ENCODE data around the gene MIB1.
"Not testable (repeated sequence)": the region's sequence is repeated elsewhere in the genome, so short reads cannot be mapped to it uniquely, and the experiment has no call there.

Gene MIB1

DNA sequence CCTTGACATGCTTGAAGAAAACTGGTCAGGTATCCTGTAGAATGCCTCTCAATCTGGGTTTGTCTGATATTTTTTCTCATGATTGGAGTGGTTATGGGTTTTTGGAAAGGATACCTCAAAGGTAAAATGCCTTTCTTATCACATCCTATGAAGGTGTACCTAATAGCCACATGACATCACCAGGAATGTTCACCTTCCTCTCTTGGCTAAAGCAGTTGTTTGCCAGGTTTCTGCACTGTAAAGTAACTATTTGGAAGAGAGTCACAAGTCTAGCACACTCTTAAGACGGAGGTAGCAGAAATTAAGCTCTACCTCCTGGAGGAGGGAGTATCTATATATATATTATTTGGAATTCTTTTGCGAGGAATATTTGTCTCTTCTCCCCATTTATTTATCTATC, 17.9 kb upstream of the MIB1 start:
- H3K27ac ChIP-seq, result no peak overlapping the region
- no peak overlapping the region for H3K4me3 ChIP-seq
- TF ChIP-seq, protein P1, sequence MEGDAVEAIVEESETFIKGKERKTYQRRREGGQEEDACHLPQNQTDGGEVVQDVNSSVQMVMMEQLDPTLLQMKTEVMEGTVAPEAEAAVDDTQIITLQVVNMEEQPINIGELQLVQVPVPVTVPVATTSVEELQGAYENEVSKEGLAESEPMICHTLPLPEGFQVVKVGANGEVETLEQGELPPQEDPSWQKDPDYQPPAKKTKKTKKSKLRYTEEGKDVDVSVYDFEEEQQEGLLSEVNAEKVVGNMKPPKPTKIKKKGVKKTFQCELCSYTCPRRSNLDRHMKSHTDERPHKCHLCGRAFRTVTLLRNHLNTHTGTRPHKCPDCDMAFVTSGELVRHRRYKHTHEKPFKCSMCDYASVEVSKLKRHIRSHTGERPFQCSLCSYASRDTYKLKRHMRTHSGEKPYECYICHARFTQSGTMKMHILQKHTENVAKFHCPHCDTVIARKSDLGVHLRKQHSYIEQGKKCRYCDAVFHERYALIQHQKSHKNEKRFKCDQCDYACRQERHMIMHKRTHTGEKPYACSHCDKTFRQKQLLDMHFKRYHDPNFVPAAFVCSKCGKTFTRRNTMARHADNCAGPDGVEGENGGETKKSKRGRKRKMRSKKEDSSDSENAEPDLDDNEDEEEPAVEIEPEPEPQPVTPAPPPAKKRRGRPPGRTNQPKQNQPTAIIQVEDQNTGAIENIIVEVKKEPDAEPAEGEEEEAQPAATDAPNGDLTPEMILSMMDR (IDR thresholded peaks at IDR 0.05), result no peak
- no peaks in the 10 kb centered on the region for H3K9me3 ChIP-seq
- intact Hi-C loops (cut with DNase I; ENCODE audit: low total_unique reads), result no loop called here
- H3K36me3 ChIP-seq, result no peaks in the 10 kb centered on the region
- no peaks in the 10 kb centered on the region for H3K4me1 ChIP-seq
- DNase-seq, result no peak
- no peaks in the 10 kb centered on the region for H3K27me3 ChIP-seq

DNA sequence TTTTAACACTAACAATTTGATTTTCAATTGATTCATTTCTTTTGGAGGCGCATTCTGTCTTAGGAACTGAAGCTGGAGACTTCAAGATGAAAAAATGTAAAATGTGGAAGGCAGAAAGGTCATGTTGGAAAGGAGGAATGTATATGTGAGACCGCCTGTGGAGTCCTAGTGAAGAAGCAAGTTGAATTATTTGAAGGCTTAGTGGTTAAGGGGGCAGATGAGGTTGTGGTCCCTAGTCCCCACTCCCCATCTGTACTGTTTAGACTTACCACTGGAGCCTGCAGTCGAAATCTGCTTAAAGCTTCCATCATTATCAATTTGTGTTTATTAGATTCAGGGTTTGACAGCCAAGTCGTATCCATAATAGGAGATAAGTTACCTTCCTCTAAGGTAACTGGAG, 15.4 kb upstream of the MIB1 start:
- Histone ChIP-seq H3K9me3 (no peaks in the 10 kb centered on the region), H3K27ac (no peak overlapping the region), H3K36me3 (no peaks in the 10 kb centered on the region), H3K4me3 (no peak overlapping the region), H3K27me3 (no peaks in the 10 kb centered on the region), H3K4me1 (no peaks in the 10 kb centered on the region)
- TF ChIP-seq, protein P1 (IDR thresholded peaks at IDR 0.05), result no peak
- intact Hi-C loops (cut with DNase I; ENCODE audit: low total_unique reads), result no loop called here
- no peak for DNase-seq

DNA sequence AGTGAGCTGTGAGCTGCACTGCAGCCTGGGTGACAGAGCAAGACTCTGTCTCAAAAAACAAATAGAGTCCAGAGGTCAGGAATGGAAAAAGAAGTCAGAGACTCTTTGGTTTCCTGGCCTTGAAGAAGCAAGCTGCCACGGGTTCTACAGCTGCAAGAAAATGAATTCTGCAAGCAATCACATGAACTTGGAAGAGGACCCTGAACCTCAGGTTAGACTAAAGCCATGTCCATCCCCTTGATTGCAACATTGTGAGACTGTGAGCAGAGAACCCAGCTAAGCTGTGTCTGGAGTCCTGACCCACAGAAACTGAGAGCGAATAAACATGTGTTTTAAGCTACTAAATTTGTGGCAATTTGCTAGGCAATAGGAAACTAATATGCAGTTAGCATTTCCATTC, 12.9 kb upstream of the MIB1 start:
- TF ChIP-seq, protein P1 (IDR thresholded peaks at IDR 0.05), result no peak
- Histone ChIP-seq H3K36me3 (no peaks in the 10 kb centered on the region), H3K9me3 (no peaks in the 10 kb centered on the region), H3K27ac (no peak overlapping the region), H3K27me3 (no peaks in the 10 kb centered on the region), H3K4me3 (no peak overlapping the region), H3K4me1 (no peaks in the 10 kb centered on the region)
- intact Hi-C loops (cut with DNase I; ENCODE audit: low total_unique reads), result no loop called here
- DNase-seq, result no peak

DNA sequence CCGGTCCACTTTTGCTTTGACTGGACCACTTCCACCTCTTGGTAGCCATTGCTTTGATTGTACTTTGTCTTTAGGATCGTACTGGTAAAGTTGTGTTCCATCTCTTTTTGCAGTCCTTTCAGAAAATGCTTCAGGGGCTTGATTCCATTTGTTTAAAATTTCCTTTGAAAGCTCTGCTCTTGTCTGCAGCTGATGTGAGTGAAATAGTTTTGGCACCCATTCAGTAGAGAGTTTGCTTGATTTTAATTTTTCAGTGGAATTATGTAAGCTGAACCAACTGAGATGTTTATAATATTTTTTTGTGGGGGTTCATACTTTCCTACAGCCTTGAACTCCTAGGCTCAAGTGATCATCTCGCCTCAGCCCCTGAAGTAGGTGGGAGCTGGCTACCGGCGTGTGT, 7.6 kb upstream of the MIB1 start:
- no peaks in the 10 kb centered on the region for H3K4me1 ChIP-seq
- peaks cover 0 to 4% (median 0%) of the 10 kb centered on the region in 3 donors for H3K9me3 ChIP-seq
- no peak overlapping the region for H3K27ac ChIP-seq
- DNase-seq, result no peak
- H3K4me3 ChIP-seq, result no peak overlapping the region
- H3K27me3 ChIP-seq, result no peaks in the 10 kb centered on the region
- TF ChIP-seq, protein P1 (IDR thresholded peaks at IDR 0.05), result no peak
- H3K36me3 ChIP-seq, result no peaks in the 10 kb centered on the region
- intact Hi-C loops (cut with DNase I; ENCODE audit: low total_unique reads), result no loop called here

DNA sequence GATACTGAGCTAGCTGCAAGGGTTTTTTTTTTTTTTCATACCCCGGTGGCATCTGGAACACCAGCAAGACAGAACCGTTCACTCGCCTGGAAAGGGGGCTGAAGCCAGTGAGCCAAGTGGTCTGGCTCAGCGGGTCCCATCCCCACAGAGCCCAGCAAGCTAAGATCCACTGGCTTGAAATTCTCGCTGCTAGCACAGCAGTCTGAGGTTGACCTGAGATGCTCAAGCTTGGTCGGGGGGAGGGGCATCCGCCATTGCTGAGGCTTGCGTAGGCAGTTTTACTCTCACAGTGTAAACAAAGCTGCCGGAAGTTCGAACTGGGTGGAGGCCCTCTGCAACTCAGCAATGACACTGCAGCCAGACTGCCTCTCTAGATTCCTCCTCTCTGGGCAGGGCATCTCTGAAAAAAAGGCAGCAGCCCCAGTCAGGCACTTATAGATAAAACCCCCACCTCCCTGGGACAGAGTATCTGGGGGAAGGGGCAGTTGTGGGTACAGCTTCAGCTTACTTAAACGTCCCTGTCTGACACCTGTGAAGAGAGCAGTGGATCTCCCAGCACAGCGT, 5.1 kb upstream of the MIB1 start:
- Histone ChIP-seq H3K4me1 (peaks cover 0 to 5% (median 2%) of the 10 kb centered on the region in 4 donors), H3K4me3 (no peak overlapping the region), H3K36me3 (no peaks in the 10 kb centered on the region), H3K9me3 (peaks cover 0 to 4% (median 0%) of the 10 kb centered on the region in 3 donors), H3K27ac (no peak overlapping the region), H3K27me3 (no peaks in the 10 kb centered on the region)
- DNase-seq, result no peak
- intact Hi-C loops (cut with DNase I; ENCODE audit: low total_unique reads), result no loop called here
- TF ChIP-seq, protein P1 (IDR thresholded peaks at IDR 0.05), result no peak

DNA sequence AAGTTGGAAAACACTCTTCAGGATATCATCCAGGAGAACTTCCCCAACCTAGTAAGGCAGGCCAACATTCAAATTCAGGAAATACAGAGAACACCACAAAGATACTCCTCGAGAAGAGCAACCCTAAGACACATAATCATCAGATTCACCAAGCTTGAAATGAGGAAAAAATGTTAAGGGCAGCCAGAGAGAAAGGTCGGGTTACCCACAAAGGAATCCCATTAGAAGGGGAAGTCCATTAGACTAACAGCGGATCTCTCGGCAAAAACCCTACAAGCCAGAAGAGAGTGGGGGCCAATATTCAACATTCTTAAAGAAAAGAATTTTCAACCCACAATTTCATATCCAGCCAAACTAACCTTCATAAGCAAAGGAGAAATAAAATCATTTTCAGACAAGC, 3.7 kb upstream of the MIB1 start:
- H3K4me1 ChIP-seq; H3K4me3 ChIP-seq; H3K27me3 ChIP-seq; DNase-seq; intact Hi-C loops (cut with DNase I; ENCODE audit: low total_unique reads); H3K9me3 ChIP-seq; H3K27ac ChIP-seq; H3K36me3 ChIP-seq: not testable (repeated sequence)
